GM18868 (cell line): ENCODE results near the gene DNM2.

Experiments used
- ATAC-seq: cut with Tn5 transposase; IDR thresholded peaks from one replicate; pipeline ENCODE4 v1.9.1; 2021; ENCODE audit warnings: mild to moderate bottlenecking, moderate library complexity; ENCODE audit not compliant: unreplicated experiment

The DNM2 gene

GRCh38 chr19:10690341-10690781 is 27.5 kb upstream of the DNM2 start:
- ATAC-seq = no peak

- ATAC-seq = no peak
Observed at GRCh38 chr19:10691178-10691881, 26.5 kb upstream of the DNM2 start.

- no peak for ATAC-seq
Observed at GRCh38 chr19:10691883-10692282, 26.0 kb upstream of the DNM2 start.

- no peak for ATAC-seq
Observed at GRCh38 chr19:10692673-10693264, 25.1 kb upstream of the DNM2 start.

GRCh38 chr19:10694706-10695307 is 23.1 kb upstream of the DNM2 start:
- ATAC-seq = no peak

- no peak for ATAC-seq
Observed at GRCh38 chr19:10695401-10696398, 22.2 kb upstream of the DNM2 start.

GRCh38 chr19:10699650-10700335 is 18.1 kb upstream of the DNM2 start:
- ATAC-seq = no peak

- ATAC-seq = no peak
Observed at GRCh38 chr19:10701955-10702525, 15.8 kb upstream of the DNM2 start.

- no peak for ATAC-seq
Observed at GRCh38 chr19:10706990-10707389, 10.9 kb upstream of the DNM2 start.

- no peak for ATAC-seq
Observed at GRCh38 chr19:10707440-10707839, 10.4 kb upstream of the DNM2 start.

- ATAC-seq = no peak
Observed at GRCh38 chr19:10708291-10708690, 9.6 kb upstream of the DNM2 start.

GRCh38 chr19:10712045-10712444 is 5.8 kb upstream of the DNM2 start:
- ATAC-seq = no peak

- ATAC-seq = no peak
Observed at GRCh38 chr19:10712754-10713153, 5.1 kb upstream of the DNM2 start.

- no peak for ATAC-seq
Observed at GRCh38 chr19:10713317-10713716, 4.6 kb upstream of the DNM2 start.

GRCh38 chr19:10717054-10717355 is 874 bp upstream of the DNM2 start:
- ATAC-seq = no peak

- ATAC-seq = no peak
Observed at GRCh38 chr19:10718205-10719196, 622 bp downstream of the DNM2 start.

GRCh38 chr19:10719466-10719961 is 1.6 kb downstream of the DNM2 start:
- ATAC-seq = no peak

- no peak for ATAC-seq
Observed at GRCh38 chr19:10720607-10721125, 2.8 kb downstream of the DNM2 start.

GRCh38 chr19:10723591-10723990 is 5.7 kb downstream of the DNM2 start:
- no peak for ATAC-seq
